HUES6 (cell line): Measurements from ENCODE around the gene ZNF516.

ENCODE experiments used
- H3K27ac ChIP-seq: 2 replicates; pipeline ENCODE4 v1.7.0; 2013; ENCODE audit warnings: low read depth, mild to moderate bottlenecking, low read length, inconsistent platforms
- H3K27me3 ChIP-seq: 2 replicates; pipeline ENCODE4 v1.6.1; 2013; ENCODE audit warnings: low read length; ENCODE audit not compliant: control insufficient read depth, insufficient read depth
- H3K36me3 ChIP-seq: 2 replicates; pipeline ENCODE4 v1.6.1; 2013; ENCODE audit warnings: low read length; ENCODE audit not compliant: control insufficient read depth, insufficient read depth
- H3K4me1 ChIP-seq: 2 replicates; pipeline ENCODE4 v1.6.1; 2013; ENCODE audit warnings: low read length; ENCODE audit not compliant: control insufficient read depth, insufficient read depth
- H3K4me3 ChIP-seq: 2 replicates; pipeline ENCODE4 v1.5.1; 2013; ENCODE audit warnings: low read depth, low read length
- H3K9ac ChIP-seq: one replicate; pipeline ENCODE4 v1.6.1; 2013; ENCODE audit warnings: mild to moderate bottlenecking, low read length
- H3K9me3 ChIP-seq: 2 replicates; pipeline ENCODE4 v1.6.1; 2013; ENCODE audit warnings: low read depth, low read length; ENCODE audit not compliant: control insufficient read depth, insufficient read depth

The ZNF516 gene

DNA sequence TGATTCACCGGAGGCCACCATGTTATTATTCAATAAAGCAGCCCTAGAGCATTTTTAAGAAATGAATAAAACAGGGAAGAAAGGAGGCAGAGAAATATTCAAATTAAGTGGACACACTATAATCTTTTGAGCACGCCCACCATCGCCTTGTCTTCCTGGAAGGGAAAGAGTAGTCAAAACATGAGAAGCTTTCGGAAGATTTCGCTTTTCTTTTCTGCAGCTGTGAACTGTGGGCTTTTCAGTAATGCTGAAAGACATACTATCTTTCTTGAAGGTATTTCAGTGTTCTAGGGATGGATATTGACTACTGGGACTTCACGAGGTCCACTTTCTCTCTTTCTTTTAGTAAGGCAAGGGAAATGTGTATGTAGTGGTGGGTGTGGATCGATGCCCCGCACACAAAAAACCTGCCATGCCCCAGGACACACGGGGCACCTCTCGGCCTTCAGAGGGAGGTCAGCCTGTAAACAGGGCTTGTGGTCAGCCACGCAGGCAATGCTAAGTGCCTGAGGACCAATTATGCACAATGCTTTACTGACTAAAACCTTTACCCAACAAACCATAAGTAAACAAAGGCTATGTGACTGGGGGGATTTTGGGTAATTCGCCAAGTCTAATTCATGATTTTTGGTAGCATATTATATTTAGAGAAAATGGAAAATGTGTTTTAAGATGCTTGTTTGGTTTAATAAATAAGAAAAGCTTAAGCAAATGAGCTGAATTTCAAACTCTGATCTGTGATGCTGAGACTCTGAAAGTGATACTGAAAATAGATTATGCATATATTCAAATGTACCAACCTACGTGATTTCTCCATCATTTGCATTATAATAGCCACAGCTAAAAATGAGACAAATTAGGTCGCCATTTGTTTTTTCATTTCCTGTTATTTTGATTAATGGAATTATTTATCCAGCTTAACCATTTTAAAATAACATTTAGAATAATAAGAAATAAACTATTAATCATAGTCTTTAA lies 130.5 kb downstream of the ZNF516 start:
- no peak overlapping the region for H3K4me3 ChIP-seq
- no peaks in the 10 kb centered on the region for H3K27me3 ChIP-seq
- peaks cover 16% of the 10 kb centered on the region; the same call in 1 of the 2 replicates for H3K36me3 ChIP-seq
- H3K9me3 ChIP-seq, result no peaks in the 10 kb centered on the region
- H3K4me1 ChIP-seq, result peaks cover 12% of the 10 kb centered on the region
- H3K9ac ChIP-seq, result no peak overlapping the region
- no peak overlapping the region for H3K27ac ChIP-seq

GRCh38 chr18:76363436-76364120 lies 131.5 kb downstream of the ZNF516 start:
- no peak overlapping the region for H3K27ac ChIP-seq
- H3K4me1 ChIP-seq, result peaks cover 12% of the 10 kb centered on the region

DNA sequence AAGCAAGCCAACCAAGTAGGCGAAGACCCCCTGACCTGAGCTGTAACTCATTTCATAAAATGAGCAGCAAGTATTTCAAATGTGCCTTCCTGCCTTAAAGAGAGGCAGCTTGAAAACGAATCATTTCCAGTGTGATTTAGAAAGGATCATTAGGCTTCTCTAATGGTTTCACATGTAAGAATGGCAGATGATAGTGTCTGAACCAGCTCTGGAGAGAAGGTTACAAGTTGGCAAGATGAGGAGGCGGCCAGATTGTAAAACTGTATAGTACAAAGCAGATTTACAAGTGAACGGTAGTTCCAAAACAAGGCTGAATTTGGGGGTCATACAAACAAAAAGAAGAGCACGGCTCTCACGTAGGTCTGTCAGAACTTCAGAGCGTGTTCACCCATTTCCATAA lies 132.4 kb downstream of the ZNF516 start:
- Histone ChIP-seq H3K27ac (no peak overlapping the region), H3K27me3 (no peaks in the 10 kb centered on the region), H3K36me3 (peaks cover 25% of the 10 kb centered on the region; the same call in 1 of the 2 replicates), H3K9ac (no peak overlapping the region), H3K4me1 (peaks cover 12% of the 10 kb centered on the region), H3K4me3 (no peak overlapping the region), H3K9me3 (no peaks in the 10 kb centered on the region)

More at GRCh38 chr18:76363436-76364120, 131.5 kb downstream of the ZNF516 start:
- H3K4me3 ChIP-seq, result no peak overlapping the region
- H3K27me3 ChIP-seq, result no peaks in the 10 kb centered on the region
- H3K9ac ChIP-seq, result no peak overlapping the region
- H3K9me3 ChIP-seq, result no peaks in the 10 kb centered on the region
- H3K36me3 ChIP-seq, result peaks cover 21% of the 10 kb centered on the region; the same call in 1 of the 2 replicates

GRCh38 chr18:76361219-76361618 lies 133.8 kb downstream of the ZNF516 start:
- H3K4me1 ChIP-seq, result peaks cover 12% of the 10 kb centered on the region
- no peaks in the 10 kb centered on the region for H3K27me3 ChIP-seq
- no peak overlapping the region for H3K9ac ChIP-seq
- H3K4me3 ChIP-seq, result no peak overlapping the region
- no peak overlapping the region for H3K27ac ChIP-seq
- peaks cover 28% of the 10 kb centered on the region; the same call in 1 of the 2 replicates for H3K36me3 ChIP-seq
- H3K9me3 ChIP-seq, result no peaks in the 10 kb centered on the region

- Histone ChIP-seq H3K36me3 (peaks cover 33% of the 10 kb centered on the region; the same call in 1 of the 2 replicates), H3K9ac (no peak overlapping the region), H3K9me3 (no peaks in the 10 kb centered on the region; the same call in 1 of the 2 replicates), H3K27ac (no peak overlapping the region), H3K27me3 (no peaks in the 10 kb centered on the region), H3K4me3 (no peak overlapping the region), H3K4me1 (peaks cover 12% of the 10 kb centered on the region)
Observed at GRCh38 chr18:76359909-76360308, 135.1 kb downstream of the ZNF516 start.

DNA sequence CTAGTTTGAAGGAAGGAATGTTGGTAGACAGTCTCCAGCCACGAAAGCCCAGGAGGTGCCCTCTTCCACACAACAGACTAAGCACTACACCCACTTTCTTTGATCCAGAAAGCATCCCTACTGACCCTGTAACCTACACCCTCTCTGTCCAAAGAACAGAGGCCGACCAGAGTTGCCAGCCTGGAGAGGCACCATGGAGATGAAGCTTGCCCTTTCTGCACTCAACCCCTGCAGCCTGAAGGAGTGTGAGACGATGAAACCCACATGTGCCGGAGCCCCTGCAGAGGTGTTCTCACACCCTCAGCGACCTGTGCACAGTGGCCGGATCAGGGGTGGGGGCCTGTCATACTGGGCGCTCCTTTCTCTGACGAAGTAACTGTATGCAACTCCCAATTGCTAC lies 136.3 kb downstream of the ZNF516 start:
- Histone ChIP-seq H3K9ac (no peak overlapping the region), H3K4me1 (peaks cover 12% of the 10 kb centered on the region), H3K36me3 (peaks cover 31% of the 10 kb centered on the region; the same call in 1 of the 2 replicates), H3K27me3 (no peaks in the 10 kb centered on the region), H3K9me3 (peaks cover 4% of the 10 kb centered on the region), H3K27ac (no peak overlapping the region), H3K4me3 (no peak overlapping the region)

DNA sequence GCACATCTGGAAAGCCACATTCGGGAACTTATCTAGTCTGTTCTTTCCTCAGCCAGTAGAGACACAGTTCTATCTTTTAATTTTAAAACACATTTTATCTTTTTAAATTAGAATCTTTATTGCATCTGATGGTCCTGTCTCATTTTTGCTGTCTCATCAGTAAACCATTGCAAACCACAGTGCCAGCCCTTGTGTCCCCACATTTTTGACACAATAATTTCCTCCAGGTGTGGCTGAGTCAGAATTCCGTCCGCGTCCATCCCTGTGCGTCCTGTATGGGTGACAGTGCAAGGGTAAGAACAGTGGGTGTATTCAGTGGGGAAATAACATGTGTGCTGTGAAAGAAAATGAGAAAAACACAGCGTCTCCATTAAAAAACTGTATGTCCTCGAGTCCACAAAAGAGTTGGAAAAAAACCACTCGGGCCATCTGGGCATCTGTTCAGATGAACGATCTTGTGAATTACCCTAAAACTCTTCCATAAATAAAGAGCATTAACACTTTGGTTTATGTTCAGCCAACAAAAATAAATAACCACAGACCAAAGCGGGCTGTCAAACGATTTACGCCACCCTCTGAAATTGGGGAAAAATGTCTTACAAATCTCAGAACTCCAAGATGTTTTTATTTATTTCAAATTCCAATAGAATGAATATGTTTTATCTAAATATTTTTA lies 137.3 kb downstream of the ZNF516 start:
- H3K27ac ChIP-seq, result no peak overlapping the region
- no peak overlapping the region for H3K9ac ChIP-seq
- H3K9me3 ChIP-seq, result peaks cover 10% of the 10 kb centered on the region
- H3K4me1 ChIP-seq, result peaks cover 12% of the 10 kb centered on the region
- no peak overlapping the region for H3K4me3 ChIP-seq
- H3K27me3 ChIP-seq, result no peaks in the 10 kb centered on the region
- H3K36me3 ChIP-seq, result peaks cover 31% of the 10 kb centered on the region; the same call in 1 of the 2 replicates

- Histone ChIP-seq H3K9ac (no peak overlapping the region), H3K27ac (no peak overlapping the region), H3K4me1 (peaks cover 12% of the 10 kb centered on the region), H3K36me3 (peaks cover 28% of the 10 kb centered on the region; the same call in 1 of the 2 replicates), H3K4me3 (no peak overlapping the region), H3K9me3 (peaks cover 10% of the 10 kb centered on the region), H3K27me3 (no peaks in the 10 kb centered on the region)
Observed at GRCh38 chr18:76357174-76357573, 137.9 kb downstream of the ZNF516 start.

DNA sequence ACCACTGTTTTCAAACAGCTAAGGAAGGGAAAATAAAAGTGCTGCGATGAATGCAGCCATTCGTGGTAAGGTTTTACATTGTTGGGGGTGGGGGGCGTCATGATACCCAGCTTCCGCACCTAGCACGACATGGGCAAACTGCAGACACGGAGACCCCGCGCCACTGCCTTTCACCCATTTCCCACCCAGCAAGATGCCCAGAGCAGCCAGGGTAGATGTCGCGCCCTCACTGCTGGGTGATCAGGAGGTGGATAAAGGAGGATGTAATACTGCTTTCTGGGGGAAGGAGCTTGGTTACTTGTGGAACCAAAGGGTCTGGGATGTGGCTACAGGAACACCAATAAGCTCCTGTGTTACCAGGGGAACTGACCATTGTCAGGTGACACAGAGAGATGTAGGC lies 138.4 kb downstream of the ZNF516 start:
- Histone ChIP-seq H3K27ac (no peak overlapping the region), H3K27me3 (no peaks in the 10 kb centered on the region), H3K9ac (no peak overlapping the region), H3K4me3 (no peak overlapping the region), H3K4me1 (peaks cover 11% of the 10 kb centered on the region), H3K36me3 (peaks cover 23% of the 10 kb centered on the region; the same call in 1 of the 2 replicates), H3K9me3 (peaks cover 10% of the 10 kb centered on the region)

- no peak overlapping the region for H3K9ac ChIP-seq
- peaks cover 10% of the 10 kb centered on the region for H3K9me3 ChIP-seq
- no peak overlapping the region for H3K4me3 ChIP-seq
- no peak overlapping the region for H3K27ac ChIP-seq
- peaks cover 6% of the 10 kb centered on the region; the same call in 1 of the 2 replicates for H3K4me1 ChIP-seq
- no peaks in the 10 kb centered on the region for H3K27me3 ChIP-seq
- H3K36me3 ChIP-seq, result peaks cover 20% of the 10 kb centered on the region; the same call in 1 of the 2 replicates
Observed at GRCh38 chr18:76354348-76354747, 140.7 kb downstream of the ZNF516 start.
